ENCODE results near the gene SEMA5B. TPM values are rescaled to one million over a fixed set of nuclear protein-coding genes. Genes with fewer than 3 reads are reported as not detected.

Gene SEMA5B
- total RNA-seq, 1 donor from 2014 or later, result not detected

DNA sequence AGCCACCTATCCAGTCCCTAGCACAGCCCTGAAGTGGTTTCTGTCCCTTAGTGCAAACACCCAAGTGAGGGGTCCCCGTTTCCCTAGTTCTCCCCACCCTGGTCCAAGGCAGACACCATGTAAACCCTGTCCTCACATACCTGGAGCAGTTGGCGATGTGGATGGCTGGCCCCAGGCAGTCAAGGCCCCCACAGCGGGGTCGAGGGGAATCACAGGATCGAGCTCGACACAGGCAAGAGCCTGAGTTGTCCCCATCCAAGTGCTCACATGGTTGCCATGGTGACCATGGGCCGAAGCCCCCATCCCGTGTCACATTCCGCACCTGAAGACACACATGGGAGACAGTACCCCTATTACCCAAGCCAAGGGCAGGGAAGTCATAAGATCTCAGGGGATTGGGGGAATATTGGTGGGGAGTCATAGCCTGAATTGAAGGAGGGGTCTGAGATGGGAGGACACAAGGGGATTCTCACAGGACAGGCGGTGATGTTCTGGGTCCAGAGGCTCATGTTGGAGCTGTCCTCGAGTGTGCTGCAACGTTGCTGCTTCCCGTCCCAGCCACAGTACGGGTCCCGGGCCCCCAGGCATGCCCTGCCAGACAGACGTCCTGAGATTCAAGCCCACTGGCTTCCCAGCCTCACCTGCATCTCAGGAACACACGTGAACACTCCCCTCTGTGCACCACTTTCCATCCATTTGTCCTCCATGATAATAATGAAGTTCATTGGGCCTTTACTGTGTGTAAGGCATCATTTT lies 112.1 kb downstream of the SEMA5B start:
- TF ChIP-seq, protein P1, sequence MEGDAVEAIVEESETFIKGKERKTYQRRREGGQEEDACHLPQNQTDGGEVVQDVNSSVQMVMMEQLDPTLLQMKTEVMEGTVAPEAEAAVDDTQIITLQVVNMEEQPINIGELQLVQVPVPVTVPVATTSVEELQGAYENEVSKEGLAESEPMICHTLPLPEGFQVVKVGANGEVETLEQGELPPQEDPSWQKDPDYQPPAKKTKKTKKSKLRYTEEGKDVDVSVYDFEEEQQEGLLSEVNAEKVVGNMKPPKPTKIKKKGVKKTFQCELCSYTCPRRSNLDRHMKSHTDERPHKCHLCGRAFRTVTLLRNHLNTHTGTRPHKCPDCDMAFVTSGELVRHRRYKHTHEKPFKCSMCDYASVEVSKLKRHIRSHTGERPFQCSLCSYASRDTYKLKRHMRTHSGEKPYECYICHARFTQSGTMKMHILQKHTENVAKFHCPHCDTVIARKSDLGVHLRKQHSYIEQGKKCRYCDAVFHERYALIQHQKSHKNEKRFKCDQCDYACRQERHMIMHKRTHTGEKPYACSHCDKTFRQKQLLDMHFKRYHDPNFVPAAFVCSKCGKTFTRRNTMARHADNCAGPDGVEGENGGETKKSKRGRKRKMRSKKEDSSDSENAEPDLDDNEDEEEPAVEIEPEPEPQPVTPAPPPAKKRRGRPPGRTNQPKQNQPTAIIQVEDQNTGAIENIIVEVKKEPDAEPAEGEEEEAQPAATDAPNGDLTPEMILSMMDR (conservative IDR thresholded peaks at IDR 0.05; ENCODE audit: low read depth, low read length), result no peak
- H3K4me3 ChIP-seq (ENCODE audit: low read depth, low read length), result no peak overlapping the region
- no peak for DNase-seq (ENCODE audit: low read depth)

- TF ChIP-seq, protein P1 (conservative IDR thresholded peaks at IDR 0.05; ENCODE audit: low read depth, low read length), result no peak
- H3K4me3 ChIP-seq (ENCODE audit: low read depth, low read length), result no peak overlapping the region
- no peak for DNase-seq (ENCODE audit: low read depth)
Observed at GRCh38 chr3:122913539-122914100, 113.9 kb downstream of the SEMA5B start.

- DNase-seq (ENCODE audit: low read depth), result no peak
- no peak overlapping the region for H3K4me3 ChIP-seq (ENCODE audit: low read depth, low read length)
- TF ChIP-seq, protein P1 (conservative IDR thresholded peaks at IDR 0.05; ENCODE audit: low read depth, low read length), result no peak
Observed at GRCh38 chr3:122912772-122913538, 114.6 kb downstream of the SEMA5B start.

- no peak overlapping the region for H3K4me3 ChIP-seq (ENCODE audit: low read depth, low read length)
- no peak for DNase-seq (ENCODE audit: low read depth)
- TF ChIP-seq, protein P1 (conservative IDR thresholded peaks at IDR 0.05; ENCODE audit: low read depth, low read length), result no peak
Observed at GRCh38 chr3:122911901-122912300, 115.7 kb downstream of the SEMA5B start.

DNA sequence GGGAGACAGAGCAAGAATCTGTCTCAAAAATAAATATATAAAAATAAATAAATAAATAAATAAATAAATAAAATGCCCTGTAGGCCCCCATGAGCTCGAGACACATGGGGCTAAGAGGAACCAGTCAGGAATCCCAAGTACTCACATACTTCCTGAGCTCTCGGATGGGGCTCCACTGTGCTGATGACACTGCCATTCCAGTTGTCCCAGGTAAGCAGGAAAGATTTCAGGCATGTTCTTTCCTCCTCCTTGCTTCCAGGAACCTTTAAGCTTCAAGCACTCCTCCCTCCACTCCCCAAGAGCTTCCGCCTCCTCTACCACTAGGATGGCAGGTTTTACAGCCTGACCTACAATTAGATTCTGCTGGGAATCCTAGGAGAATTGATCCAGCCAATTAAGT lies 119.3 kb downstream of the SEMA5B start:
- no peak for DNase-seq (ENCODE audit: low read depth)
- TF ChIP-seq, protein P1 (conservative IDR thresholded peaks at IDR 0.05; ENCODE audit: low read depth, low read length), result no peak
- no peak overlapping the region for H3K4me3 ChIP-seq (ENCODE audit: low read depth, low read length)

DNA sequence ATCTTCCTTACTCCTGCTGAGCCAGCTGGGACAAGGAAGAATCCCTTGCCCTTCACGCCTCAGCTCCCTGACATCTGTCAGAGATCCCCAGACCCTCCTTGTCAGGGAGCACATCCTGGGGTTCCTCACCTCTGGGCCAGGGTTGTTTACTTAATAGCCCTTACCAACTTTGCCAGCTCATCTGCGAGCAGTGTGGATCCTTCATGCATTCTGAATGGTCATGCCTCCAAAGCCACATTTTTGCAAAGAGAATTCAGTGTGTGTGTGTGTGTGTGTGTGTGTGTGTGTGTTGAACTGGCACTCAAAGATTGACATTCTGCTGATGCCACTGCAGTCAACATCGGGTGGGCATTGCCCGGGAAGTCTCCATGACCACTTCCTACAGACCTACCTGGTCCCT lies 120.1 kb downstream of the SEMA5B start:
- no peak overlapping the region for H3K4me3 ChIP-seq (ENCODE audit: low read depth, low read length)
- DNase-seq (ENCODE audit: low read depth), result no peak
- TF ChIP-seq, protein P1 (conservative IDR thresholded peaks at IDR 0.05; ENCODE audit: low read depth, low read length), result no peak

Data from epithelial cell of proximal tubule (primary cell).